Muscle of back (tissue), 11 donors: ENCODE data around the gene ADCY2. TPM values are rescaled to one million over a fixed set of nuclear protein-coding genes. Genes with fewer than 3 reads are reported as not detected.

ENCODE experiments used
- DNase-seq, 3 donors: peaks; one replicate each; pipeline versions ENCODE4 v3.0.0 to v3.0.0-alpha.2; 2013
- polyA plus RNA-seq, 10 donors: library from polyadenylated mRNA; unstranded; fragments of 120-200 nt; gene quantifications; one replicate each; pipeline ENCODE4 v1.2.1, GENCODE V29; 2013; ENCODE audit not compliant: insufficient read length in 10 of 10

Gene ADCY2
- polyA plus RNA-seq, 10 donors: 18.4 to 48.7 (median 38.6) TPM

DNA sequence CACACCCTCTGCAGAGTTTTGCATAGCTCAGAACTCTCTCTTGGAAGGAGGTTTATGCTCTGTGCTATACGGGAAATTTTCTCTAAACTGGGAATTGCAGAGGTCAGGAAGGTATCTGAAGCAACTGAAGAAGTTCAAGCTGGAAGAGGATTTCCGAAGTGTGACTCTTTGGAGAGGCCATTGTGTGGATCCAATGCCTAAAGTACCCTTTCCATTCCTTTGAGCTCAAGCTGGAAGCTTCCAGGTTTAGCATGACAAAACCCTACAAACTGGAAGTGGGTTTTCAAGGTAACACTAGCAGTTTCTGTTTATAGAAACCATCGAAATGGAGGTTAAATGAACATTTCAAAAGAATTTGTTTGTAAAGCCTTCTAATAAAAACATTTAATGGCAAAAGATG, 267.9 kb downstream of the ADCY2 start:
- no peak for DNase-seq

GRCh38 chr5:7664208-7664607, 268.3 kb downstream of the ADCY2 start:
- DNase-seq: no peak

DNA sequence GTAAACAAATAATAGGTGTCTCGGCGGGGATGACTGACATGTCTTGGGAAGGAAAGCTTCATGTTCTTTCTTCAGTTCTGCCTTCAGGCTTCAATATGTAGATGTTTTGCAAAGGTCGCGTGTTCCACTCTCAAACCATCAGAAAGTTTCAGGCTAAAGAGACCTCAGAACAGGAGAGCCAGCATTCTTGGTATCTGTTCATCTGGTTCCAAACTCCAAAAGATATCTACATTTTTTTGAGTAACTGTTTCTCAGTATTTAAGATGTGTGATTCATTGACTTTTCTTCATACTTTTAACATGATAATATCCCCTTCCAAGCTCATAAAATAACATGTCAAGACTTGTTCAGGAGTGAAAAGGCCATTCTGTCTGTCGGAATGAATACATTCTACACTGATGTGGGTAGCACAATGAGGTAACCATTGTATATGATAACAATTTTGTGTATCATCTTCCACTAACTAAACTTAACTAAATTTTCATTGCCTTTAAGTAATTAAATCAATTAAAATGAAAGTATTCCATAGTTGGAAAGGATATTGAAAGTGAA, 271.4 kb downstream of the ADCY2 start:
- DNase-seq: no peak

DNA sequence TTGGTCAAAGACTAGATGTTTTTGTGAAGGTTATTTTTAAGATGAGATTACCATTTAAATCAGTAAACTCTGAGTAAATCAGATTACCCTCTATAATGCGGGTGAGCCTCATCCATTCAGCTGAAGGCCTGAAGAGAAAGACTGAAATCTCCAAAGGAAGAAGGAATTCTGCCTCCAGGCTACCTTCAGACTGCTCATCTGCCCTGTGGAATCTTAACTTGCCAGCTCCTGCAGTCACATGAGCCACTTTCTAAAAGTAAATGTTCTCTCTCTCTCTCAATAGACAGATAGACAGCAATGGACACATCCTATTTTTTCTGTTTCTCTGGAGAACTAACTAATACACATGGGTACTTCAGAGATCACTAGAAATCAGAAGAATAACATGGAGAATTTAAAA, 272.2 kb downstream of the ADCY2 start:
- DNase-seq: no peak

- no peak for DNase-seq
Observed at GRCh38 chr5:7668627-7669026, 272.7 kb downstream of the ADCY2 start.

DNA sequence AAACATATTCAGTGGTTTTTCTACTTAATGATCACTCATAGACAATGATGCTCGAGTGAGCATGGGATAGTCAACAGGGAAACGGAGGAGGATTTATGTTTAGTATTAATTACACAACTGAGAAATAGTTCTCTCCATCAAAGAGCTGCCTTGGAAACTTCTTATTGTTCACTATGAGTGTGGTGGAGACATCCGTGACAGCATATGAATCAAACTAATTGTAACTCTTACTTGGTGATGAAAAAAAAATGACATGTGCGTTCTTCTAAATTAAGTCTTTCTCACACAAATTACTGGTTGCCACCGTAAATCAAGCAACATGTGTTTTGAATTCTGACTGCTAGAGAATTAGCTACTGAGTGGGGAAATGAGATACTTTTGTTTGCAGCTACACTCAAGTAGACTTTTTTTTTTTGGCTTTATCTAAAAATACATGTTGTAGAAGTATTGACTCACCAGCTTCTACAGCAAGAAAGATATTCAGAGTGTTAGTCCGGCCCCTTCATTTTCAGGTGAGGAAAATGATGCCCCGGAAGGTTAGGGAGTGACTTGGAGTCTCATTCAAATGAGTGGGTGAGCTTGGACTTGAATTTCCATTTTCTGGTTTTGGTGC, 275.5 kb downstream of the ADCY2 start:
- peak in 1 of 3 donors; percentile 4 for DNase-seq

DNA sequence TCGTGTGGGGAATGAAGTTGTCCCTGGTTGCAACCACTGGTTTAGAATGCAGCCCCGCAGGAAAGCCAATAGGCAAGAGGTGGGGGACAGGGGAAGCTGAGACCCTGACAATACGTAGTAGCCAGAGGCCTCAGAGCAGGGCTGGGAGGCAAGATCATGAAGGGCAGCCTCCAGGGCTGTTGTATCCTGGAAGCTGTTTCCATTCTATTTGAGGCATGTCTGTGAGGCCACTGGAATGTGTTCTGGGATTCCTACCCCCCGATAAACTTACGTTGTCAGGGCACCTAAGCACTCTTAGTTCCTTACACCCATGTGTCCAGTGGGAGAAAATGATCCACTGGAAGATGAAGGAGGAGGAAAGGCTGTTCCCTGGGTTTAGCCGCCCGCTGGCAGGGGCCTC, 277.7 kb downstream of the ADCY2 start:
- no peak for DNase-seq

GRCh38 chr5:7676455-7676854, 280.5 kb downstream of the ADCY2 start:
- no peak for DNase-seq

GRCh38 chr5:7678030-7678429, 282.1 kb downstream of the ADCY2 start:
- peak in 1 of 3 donors; percentile 3 for DNase-seq

GRCh38 chr5:7679663-7680062, 283.7 kb downstream of the ADCY2 start:
- DNase-seq: no peak

DNA sequence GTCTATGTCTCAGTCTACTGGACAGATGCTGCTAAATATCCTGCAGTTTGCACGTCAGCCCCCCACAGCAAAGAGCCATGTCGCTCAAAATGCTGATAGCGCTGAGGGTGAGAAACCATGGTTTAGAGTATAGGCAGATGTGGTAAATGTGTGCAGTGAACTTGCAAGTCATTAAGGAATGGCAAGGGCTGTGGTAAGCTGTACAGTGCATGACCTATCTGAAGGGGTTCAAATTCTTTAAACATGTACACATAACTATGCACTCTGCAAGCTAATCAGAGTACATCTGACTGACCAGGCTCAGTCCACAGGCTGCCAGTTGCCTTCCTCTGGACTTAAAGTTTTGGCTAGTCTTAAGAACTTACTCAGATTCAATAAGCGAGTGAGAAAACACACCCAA, 284.3 kb downstream of the ADCY2 start:
- DNase-seq: no peak

GRCh38 chr5:7682379-7682778, 286.4 kb downstream of the ADCY2 start:
- no peak for DNase-seq

- no peak for DNase-seq
Observed at GRCh38 chr5:7683753-7684152, 287.8 kb downstream of the ADCY2 start.

- no peak for DNase-seq
Observed at GRCh38 chr5:7684826-7685225, 288.9 kb downstream of the ADCY2 start.

- DNase-seq: no peak
Observed at GRCh38 chr5:7686794-7687193, 290.9 kb downstream of the ADCY2 start.

GRCh38 chr5:7690557-7690956, 294.6 kb downstream of the ADCY2 start:
- DNase-seq: no peak

- no peak for DNase-seq
Observed at GRCh38 chr5:7705261-7705660, 309.3 kb downstream of the ADCY2 start.

DNA sequence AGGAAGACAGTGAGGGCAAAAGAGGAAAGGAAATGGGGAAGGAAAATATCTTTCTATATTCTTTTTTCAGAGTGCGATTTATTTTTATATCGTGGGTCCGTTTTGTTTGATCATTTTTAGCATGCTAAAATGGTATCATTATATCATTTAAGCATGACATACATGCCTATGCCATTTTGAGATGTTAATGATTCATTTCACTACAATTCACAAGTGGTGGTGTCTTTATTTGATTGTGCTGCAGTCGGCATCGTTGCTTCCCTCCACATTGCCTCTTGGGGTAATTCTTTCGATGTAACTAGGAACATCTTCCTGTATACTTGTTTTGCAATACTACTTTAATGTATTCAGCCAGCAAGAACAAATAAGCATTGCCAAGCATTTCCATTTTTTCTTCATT, 309.8 kb downstream of the ADCY2 start:
- DNase-seq: no peak

GRCh38 chr5:7706256-7706655, 310.3 kb downstream of the ADCY2 start:
- DNase-seq: peak in 2 of 3 donors; percentile 18 to 31

DNA sequence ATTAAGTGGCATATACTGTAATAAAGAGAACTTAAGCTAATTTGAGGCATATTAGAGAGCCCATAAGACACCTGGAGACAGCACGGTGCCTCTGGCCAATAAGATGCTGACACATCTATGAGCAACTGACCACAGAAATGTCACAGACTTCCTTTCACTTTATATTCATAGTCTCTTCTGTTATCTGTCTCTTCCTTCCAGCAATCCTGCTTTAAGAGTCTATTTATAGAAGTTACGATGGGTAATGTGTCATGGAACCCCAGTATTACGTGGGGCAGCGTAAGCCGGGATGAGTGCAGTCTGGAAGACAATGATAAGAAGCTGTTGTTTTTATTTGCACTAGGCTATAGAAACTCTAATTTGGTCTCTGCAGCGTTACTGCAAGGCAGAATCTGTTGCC, 318.2 kb downstream of the ADCY2 start:
- DNase-seq: no peak

DNA sequence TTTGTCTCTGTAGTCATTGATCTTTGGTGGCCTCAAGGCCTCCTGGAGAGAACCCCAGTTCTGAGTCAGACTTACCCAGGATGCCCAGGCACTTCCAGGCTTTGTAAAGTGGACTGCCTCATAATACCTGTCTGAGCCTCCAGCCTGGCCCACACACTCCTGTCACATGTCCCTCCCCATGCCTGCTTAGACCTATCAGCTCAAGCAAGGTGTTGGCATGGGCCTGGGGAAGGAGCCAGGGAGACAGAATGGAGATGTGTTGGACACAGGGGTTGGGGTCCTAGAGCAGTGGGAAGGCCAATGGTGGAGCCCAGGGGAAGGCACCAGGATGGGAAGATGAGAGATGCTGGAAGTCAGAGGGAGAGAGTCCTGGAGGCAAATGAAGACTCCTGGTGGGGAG, 318.8 kb downstream of the ADCY2 start:
- DNase-seq: no peak

DNA sequence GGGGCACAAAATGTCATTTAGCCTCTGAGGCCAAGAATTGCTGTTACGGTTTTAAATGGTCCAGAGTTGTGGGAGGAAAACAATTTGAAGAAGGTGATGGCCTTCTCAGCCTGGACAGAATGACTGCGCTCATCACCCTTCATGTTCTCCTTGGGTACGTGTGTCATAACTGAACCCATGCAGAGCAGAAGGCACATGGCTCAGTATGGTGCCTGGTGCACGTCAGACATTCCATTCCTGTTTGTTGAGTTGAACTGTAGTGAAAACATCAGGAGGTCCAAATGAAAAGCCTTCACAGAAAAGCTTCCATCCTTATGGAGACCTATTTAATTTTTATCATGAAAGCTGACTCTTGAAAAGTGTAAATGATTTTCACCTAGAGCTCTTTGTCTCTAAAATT, 321.8 kb downstream of the ADCY2 start:
- no peak for DNase-seq

DNA sequence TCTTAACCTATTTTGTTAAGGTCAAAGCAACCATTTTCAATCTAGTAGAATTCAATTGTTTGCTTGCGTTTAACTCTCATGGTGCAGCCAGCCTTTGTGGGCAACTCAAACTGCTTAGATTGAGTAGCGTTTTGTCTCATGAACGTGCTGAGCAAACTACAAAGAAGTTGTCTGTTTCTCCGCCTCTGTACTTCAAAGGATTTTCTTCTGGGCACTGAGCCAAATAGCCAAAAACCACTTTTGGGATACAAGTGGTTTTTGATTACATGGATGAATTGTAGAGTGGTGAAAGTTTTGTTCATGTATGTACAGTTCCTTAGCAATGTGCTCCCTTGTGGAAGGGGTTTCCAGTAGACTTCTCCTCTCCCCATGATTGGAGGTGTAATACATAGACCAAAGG, 332.1 kb downstream of the ADCY2 start:
- no peak for DNase-seq

- no peak for DNase-seq
Observed at GRCh38 chr5:7741415-7742065, 345.6 kb downstream of the ADCY2 start.
